Breast epithelium (tissue), 4 donors: ENCODE data around the gene FOXL1. TPM values are rescaled to one million over a fixed set of nuclear protein-coding genes. Genes with fewer than 3 reads are reported as not detected.

Experiments used
- DNase-seq, 2 donors: peaks; one replicate each; pipeline ENCODE4 v3.0.0-alpha.2; 2019; ENCODE audit warnings: low spot score in 2 of 2
- H3K27ac ChIP-seq, 2 donors: fragments of 200-600 bp; sonication (generic) in 1 of 2; one replicate each; pipeline ENCODE4 v1.5.1; 2016 to 2019; ENCODE audit warnings: mild to moderate bottlenecking in 1 of 2
- H3K27me3 ChIP-seq, 2 donors: fragments of 200-600 bp; sonication (generic) in 1 of 2; one replicate each; pipeline versions ENCODE4 v1.5.1 to v1.6.0; 2017 to 2019; ENCODE audit warnings: control low read depth in 1 of 2, mild to moderate bottlenecking in 1 of 2
- H3K36me3 ChIP-seq: fragments of 200-600 bp; one replicate; pipeline ENCODE4 v1.5.1; 2019
- H3K4me1 ChIP-seq, 2 donors: fragments of 200-600 bp; sonication (generic); one replicate each; pipeline ENCODE4 v1.5.1; 2016 to 2019; ENCODE audit warnings: control low read depth in 1 of 2
- H3K4me3 ChIP-seq, 3 donors: fragments of 200-600 bp; sonication (generic); 1 replicate in 2 of 3; 2 replicates in 1 of 3; pipeline ENCODE4 v1.5.1; 2016 to 2019; ENCODE audit warnings: mild to moderate bottlenecking in 3 of 3, moderate library complexity in 2 of 3
- H3K9me3 ChIP-seq, 2 donors: fragments of 200-600 bp; sonication (generic) in 1 of 2; one replicate each; pipeline ENCODE4 v1.5.1; 2016 to 2019; ENCODE audit warnings: control low read depth in 1 of 2
- CTCF ChIP-seq, 3 donors: fragments of 450-650 bp; IDR thresholded peaks; one replicate each; pipeline ENCODE4 v1.5.1; 2016 to 2017; ENCODE audit warnings: antibody characterized with exemption in 3 of 3, mild to moderate bottlenecking in 3 of 3, moderate library complexity in 3 of 3
- POLR2A ChIP-seq: fragments of 450-650 bp; IDR thresholded peaks from one replicate; pipeline ENCODE4 v1.6.1; 2016; ENCODE audit warnings: antibody characterized with exemption, mild to moderate bottlenecking, moderate library complexity
- POLR2AphosphoS5 ChIP-seq, 3 donors: sonication (generic); formaldehyde crosslinking; IDR thresholded peaks; one replicate each; pipeline ENCODE4 v1.6.1; 2017; ENCODE audit warnings: antibody characterized with exemption in 3 of 3
- intact Hi-C: fragments of 100-400 bp; cut with DNase I; formaldehyde crosslinking; loops from one replicate; pipeline ENCODE4 v1.15.1; 2023; ENCODE audit warnings: low total_unique reads
- total RNA-seq, 3 donors: library from RNA; depleted of rRNA; stranded (reverse); fragments of >200 nt; gene quantifications; one replicate each; pipeline ENCODE4 v1.1.0, GENCODE V29; 2016

Gene FOXL1
- total RNA-seq, 3 donors from 2014 or later = 0.16 to 1.5 (median 0.98) TPM

- Histone ChIP-seq H3K4me1 (peaks cover 0 to 2% of the 10 kb centered on the region in 2 donors), H3K27me3 (no peaks in the 10 kb centered on the region), H3K9me3 (no peaks in the 10 kb centered on the region), H3K27ac (no peak overlapping the region), H3K36me3 (no peaks in the 10 kb centered on the region), H3K4me3 (no peak overlapping the region)
- TF ChIP-seq CTCF (IDR thresholded peaks at IDR 0.05) (no peak), POLR2A (no peak)
- no peak for DNase-seq
- intact Hi-C loops = no loop called here
Observed at GRCh38 chr16:86549076-86549892, 29.1 kb upstream of the FOXL1 start.

DNA sequence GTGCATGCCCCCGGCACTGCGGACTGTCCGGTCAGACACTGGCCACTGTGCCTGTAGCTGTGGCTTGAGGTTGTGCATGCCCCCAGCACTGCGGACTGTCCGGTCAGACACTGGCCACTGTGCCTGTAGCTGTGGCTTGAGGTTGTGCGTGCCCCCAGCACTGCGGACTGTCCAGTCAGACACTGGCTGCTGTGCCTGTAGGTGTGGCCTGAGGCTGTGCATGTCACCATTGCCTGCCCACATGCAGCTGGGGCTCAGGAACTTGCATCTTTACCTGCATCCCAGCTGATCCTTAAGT, 28.5 kb upstream of the FOXL1 start:
- H3K27me3 ChIP-seq = no peaks in the 10 kb centered on the region
- peaks cover 0 to 2% of the 10 kb centered on the region in 2 donors for H3K4me1 ChIP-seq
- no peak overlapping the region for H3K27ac ChIP-seq
- no peak for DNase-seq
- TF ChIP-seq POLR2A = no peak
- no peak for TF ChIP-seq POLR2AphosphoS5 (IDR thresholded peaks at IDR 0.05)
- TF ChIP-seq CTCF (IDR thresholded peaks at IDR 0.05) = no peak
- intact Hi-C loops = no loop called here
- H3K36me3 ChIP-seq = no peaks in the 10 kb centered on the region
- no peak overlapping the region for H3K4me3 ChIP-seq
- no peaks in the 10 kb centered on the region for H3K9me3 ChIP-seq

GRCh38 chr16:86550281-86550680, 28.1 kb upstream of the FOXL1 start:
- no peaks in the 10 kb centered on the region for H3K9me3 ChIP-seq
- H3K4me3 ChIP-seq = no peak overlapping the region
- intact Hi-C loops = no loop called here
- no peak overlapping the region for H3K27ac ChIP-seq
- H3K4me1 ChIP-seq = peaks cover 0 to 4% of the 10 kb centered on the region in 2 donors
- DNase-seq = no peak
- H3K27me3 ChIP-seq = no peaks in the 10 kb centered on the region
- no peaks in the 10 kb centered on the region for H3K36me3 ChIP-seq
- TF ChIP-seq POLR2A (no peak), POLR2AphosphoS5 (IDR thresholded peaks at IDR 0.05) (no peak), CTCF (IDR thresholded peaks at IDR 0.05) (no peak)

GRCh38 chr16:86553356-86553755, 25.0 kb upstream of the FOXL1 start:
- Histone ChIP-seq H3K9me3 (no peaks in the 10 kb centered on the region), H3K4me1 (peaks cover 4 to 8% of the 10 kb centered on the region in 2 donors), H3K27me3 (peaks cover 0 to 14% of the 10 kb centered on the region in 2 donors), H3K36me3 (no peaks in the 10 kb centered on the region), H3K4me3 (no peak overlapping the region), H3K27ac (no peak overlapping the region)
- no peak for TF ChIP-seq CTCF (IDR thresholded peaks at IDR 0.05)
- TF ChIP-seq POLR2A = no peak
- no peak for TF ChIP-seq POLR2AphosphoS5 (IDR thresholded peaks at IDR 0.05)
- DNase-seq = no peak
- intact Hi-C loops = no loop called here

- no peak for TF ChIP-seq CTCF (IDR thresholded peaks at IDR 0.05)
- no peak for TF ChIP-seq POLR2AphosphoS5 (IDR thresholded peaks at IDR 0.05)
- no peak for TF ChIP-seq POLR2A
- Histone ChIP-seq H3K36me3 (no peaks in the 10 kb centered on the region), H3K4me3 (peak overlapping the region; percentile 91 to 95 (median 92)), H3K27me3 (peaks cover 0 to 23% of the 10 kb centered on the region in 2 donors), H3K4me1 (peaks cover 4 to 8% of the 10 kb centered on the region in 2 donors), H3K27ac (peak overlapping the region; percentile 94 to 96), H3K9me3 (no peaks in the 10 kb centered on the region)
- intact Hi-C loops = no loop called here
- no peak for DNase-seq
Observed at GRCh38 chr16:86554599-86554916, 23.8 kb upstream of the FOXL1 start.
